ENCODE results near the gene MRPL19. TPM values are rescaled to one million over a fixed set of nuclear protein-coding genes. Genes with fewer than 3 reads are reported as not detected.

MRPL19 gene
- total and polyA plus RNA-seq, 10 of the 15 experiments (the other 5 are each of a cell fraction or from before 2014, with no cell fraction given) = 13.1 to 99.0 (median 56.6) TPM

DNA sequence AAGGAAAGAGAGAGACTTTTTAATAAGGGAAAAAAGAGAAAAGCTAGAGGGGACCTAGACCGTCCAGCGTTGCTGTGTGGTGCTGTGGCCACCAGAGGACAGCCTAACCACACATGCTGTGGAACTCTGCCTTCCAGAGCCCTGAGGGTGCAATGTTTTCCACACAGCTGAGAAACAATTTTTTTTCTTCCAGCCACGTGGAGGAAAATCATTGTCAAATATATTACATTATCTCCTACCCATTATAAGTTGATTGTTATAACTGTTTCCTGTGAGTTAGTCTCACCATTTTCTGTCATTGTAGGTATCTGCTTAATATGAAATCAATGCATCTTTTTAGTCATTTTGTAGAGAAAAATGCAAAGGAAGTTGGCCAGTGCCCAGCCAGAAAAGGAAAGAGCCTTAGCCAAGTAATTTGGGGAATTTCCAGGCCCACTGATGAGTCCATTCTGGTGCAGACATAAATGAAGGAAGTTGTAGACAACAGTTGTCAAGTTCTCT lies 5.9 kb upstream of the MRPL19 start:
- no TSS peak for BruUV-seq (replicated peaks)
- Histone ChIP-seq H3K4me1 (ENCODE audit: control insufficient read depth, insufficient read depth, low read length) (no peaks in the 10 kb centered on the region), H3K4me3 (no peak overlapping the region), H3K36me3 (ENCODE audit: control insufficient read depth in 2 of 2, insufficient read depth in 2 of 2, low read length in 1 of 2) (no peaks in the 10 kb centered on the region), H3K27ac (ENCODE audit: control insufficient read depth, insufficient read depth) (no peak overlapping the region), H3K27me3 (replicated peaks in 1 of 2; ENCODE audit: control insufficient read depth in 2 of 2, insufficient read depth in 2 of 2, low read length in 1 of 2) (no peaks in the 10 kb centered on the region; a peak in 1 of 4 replicates), H3K9ac (ENCODE audit: control insufficient read depth, insufficient read depth, low read length) (no peak overlapping the region), H2AFZ (ENCODE audit: control insufficient read depth, low read depth, low read length) (peak overlapping the region; percentile 39), H3K79me2 (ENCODE audit: control insufficient read depth, insufficient read depth, low read length) (no peaks in the 10 kb centered on the region), H4K20me1 (ENCODE audit: control insufficient read depth, insufficient read depth) (no peaks in the 10 kb centered on the region), H3K4me2 (ENCODE audit: control insufficient read depth, insufficient read depth) (no peak overlapping the region), H3K9me3 (replicated peaks; ENCODE audit: control insufficient read depth, insufficient read depth, low read length) (no peaks in the 10 kb centered on the region)
- FAIRE-seq (peak; percentile 96), DNase-seq (ENCODE audit: low read depth, low spot score) (no peak), ATAC-seq (peak; percentile 99)
- CTCF ChIA-PET = interaction anchor here (0.6 to 6.1 kb wide), 26 partner anchors 9 to 960 kb away, joined by 3 to 150 read pairs (median 4); partner anchors contain the start of gene GCFC2
- SMC1A ChIA-PET (ENCODE audit: uncharacterized antibody, unreplicated experiment) = interaction anchor here (0.6 to 4.2 kb wide), 20 partner anchors 9 to 826 kb away, joined by 3 to 41 read pairs (median 4); no protein-coding TSS in a partner anchor
- 0 out of 3 replicates have a peak, but pooled peaks have one; percentile 33 for TF ChIP-seq POU2F2 (IDR thresholded peaks at IDR 0.05; ENCODE audit: borderline replicate concordance, low read depth, low read length)
- peak; percentile 66; the same call in 1 of the 2 replicates for TF ChIP-seq YY1 (IDR thresholded peaks at IDR 0.05; ENCODE audit: low read depth, low read length)
- TF ChIP-seq MXI1 (IDR thresholded peaks at IDR 0.05; ENCODE audit: low read depth, low read length) = 0 out of 2 replicates have a peak, but pooled peaks have one; percentile 47
- peak; percentile 95 for TF ChIP-seq RAD21 (IDR thresholded peaks at IDR 0.05; ENCODE audit: insufficient read depth, low read depth, low read length)
- TF ChIP-seq SMC3 (IDR thresholded peaks at IDR 0.05; ENCODE audit: borderline replicate concordance, low read length) = peak; percentile 95
- TF ChIP-seq CEBPB (IDR thresholded peaks at IDR 0.05; ENCODE audit: borderline replicate concordance in 1 of 2, low read depth in 2 of 2, low read length in 2 of 2) = no peak
- TF ChIP-seq FOXM1 (IDR thresholded peaks at IDR 0.05; ENCODE audit: low read depth, low read length) = peak; percentile 35; the same call in 1 of the 2 replicates
- no peak for TF ChIP-seq RAD51 (IDR thresholded peaks at IDR 0.05)
- TF ChIP-seq, protein P1, sequence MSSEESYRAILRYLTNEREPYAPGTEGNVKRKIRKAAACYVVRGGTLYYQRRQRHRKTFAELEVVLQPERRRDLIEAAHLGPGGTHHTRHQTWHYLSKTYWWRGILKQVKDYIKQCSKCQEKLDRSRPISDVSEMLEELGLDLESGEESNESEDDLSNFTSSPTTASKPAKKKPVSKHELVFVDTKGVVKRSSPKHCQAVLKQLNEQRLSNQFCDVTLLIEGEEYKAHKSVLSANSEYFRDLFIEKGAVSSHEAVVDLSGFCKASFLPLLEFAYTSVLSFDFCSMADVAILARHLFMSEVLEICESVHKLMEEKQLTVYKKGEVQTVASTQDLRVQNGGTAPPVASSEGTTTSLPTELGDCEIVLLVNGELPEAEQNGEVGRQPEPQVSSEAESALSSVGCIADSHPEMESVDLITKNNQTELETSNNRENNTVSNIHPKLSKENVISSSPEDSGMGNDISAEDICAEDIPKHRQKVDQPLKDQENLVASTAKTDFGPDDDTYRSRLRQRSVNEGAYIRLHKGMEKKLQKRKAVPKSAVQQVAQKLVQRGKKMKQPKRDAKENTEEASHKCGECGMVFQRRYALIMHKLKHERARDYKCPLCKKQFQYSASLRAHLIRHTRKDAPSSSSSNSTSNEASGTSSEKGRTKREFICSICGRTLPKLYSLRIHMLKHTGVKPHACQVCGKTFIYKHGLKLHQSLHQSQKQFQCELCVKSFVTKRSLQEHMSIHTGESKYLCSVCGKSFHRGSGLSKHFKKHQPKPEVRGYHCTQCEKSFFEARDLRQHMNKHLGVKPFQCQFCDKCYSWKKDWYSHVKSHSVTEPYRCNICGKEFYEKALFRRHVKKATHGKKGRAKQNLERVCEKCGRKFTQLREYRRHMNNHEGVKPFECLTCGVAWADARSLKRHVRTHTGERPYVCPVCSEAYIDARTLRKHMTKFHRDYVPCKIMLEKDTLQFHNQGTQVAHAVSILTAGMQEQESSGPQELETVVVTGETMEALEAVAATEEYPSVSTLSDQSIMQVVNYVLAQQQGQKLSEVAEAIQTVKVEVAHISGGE (CRISPR knock-in tag; IDR thresholded peaks at IDR 0.05) = no peak
- peak; percentile 98 to 100 (median 99); a peak in 5 of 6 replicates for TF ChIP-seq CTCF (IDR thresholded peaks at IDR 0.05 in 2 of 3, conservative IDR thresholded peaks at IDR 0.05 in 1 of 3; ENCODE audit: control insufficient read depth in 2 of 3, extremely low read depth in 1 of 3, insufficient read depth in 1 of 3, low read depth in 3 of 3, low read length in 3 of 3)
- TF ChIP-seq, protein P2, sequence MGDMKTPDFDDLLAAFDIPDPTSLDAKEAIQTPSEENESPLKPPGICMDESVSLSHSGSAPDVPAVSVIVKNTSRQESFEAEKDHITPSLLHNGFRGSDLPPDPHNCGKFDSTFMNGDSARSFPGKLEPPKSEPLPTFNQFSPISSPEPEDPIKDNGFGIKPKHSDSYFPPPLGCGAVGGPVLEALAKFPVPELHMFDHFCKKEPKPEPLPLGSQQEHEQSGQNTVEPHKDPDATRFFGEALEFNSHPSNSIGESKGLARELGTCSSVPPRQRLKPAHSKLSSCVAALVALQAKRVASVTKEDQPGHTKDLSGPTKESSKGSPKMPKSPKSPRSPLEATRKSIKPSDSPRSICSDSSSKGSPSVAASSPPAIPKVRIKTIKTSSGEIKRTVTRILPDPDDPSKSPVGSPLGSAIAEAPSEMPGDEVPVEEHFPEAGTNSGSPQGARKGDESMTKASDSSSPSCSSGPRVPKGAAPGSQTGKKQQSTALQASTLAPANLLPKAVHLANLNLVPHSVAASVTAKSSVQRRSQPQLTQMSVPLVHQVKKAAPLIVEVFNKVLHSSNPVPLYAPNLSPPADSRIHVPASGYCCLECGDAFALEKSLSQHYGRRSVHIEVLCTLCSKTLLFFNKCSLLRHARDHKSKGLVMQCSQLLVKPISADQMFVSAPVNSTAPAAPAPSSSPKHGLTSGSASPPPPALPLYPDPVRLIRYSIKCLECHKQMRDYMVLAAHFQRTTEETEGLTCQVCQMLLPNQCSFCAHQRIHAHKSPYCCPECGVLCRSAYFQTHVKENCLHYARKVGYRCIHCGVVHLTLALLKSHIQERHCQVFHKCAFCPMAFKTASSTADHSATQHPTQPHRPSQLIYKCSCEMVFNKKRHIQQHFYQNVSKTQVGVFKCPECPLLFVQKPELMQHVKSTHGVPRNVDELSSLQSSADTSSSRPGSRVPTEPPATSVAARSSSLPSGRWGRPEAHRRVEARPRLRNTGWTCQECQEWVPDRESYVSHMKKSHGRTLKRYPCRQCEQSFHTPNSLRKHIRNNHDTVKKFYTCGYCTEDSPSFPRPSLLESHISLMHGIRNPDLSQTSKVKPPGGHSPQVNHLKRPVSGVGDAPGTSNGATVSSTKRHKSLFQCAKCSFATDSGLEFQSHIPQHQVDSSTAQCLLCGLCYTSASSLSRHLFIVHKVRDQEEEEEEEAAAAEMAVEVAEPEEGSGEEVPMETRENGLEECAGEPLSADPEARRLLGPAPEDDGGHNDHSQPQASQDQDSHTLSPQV (IDR thresholded peaks at IDR 0.05) = peak; percentile 37; the same call in 1 of the 2 replicates
- peak; percentile 61; the same call in 1 of the 2 replicates for TF ChIP-seq RUNX3 (IDR thresholded peaks at IDR 0.05; ENCODE audit: low read length)
- no peak for TF ChIP-seq ZNF274 (IDR thresholded peaks at IDR 0.05; ENCODE audit: insufficient read depth, insufficient read length)
- POLR2A ChIA-PET = no interaction called here
- in situ Hi-C loops (cut with MboI) = no loop called here
- intact Hi-C loops (cut with micrococcal nuclease; ENCODE audit: unreplicated experiment) = loop anchor here (1.0 to 2.0 kb wide), 3 partner anchors 37 to 958 kb away; no protein-coding TSS in a partner anchor
- RAD21 ChIA-PET (ENCODE audit: unreplicated experiment) = interaction anchor here (1.0 to 3.8 kb wide), 8 partner anchors 11 to 959 kb away, joined by 3 to 34 read pairs (median 5); no protein-coding TSS in a partner anchor
- 0% methylated on average over 3 of the region's 3 CpGs for WGBS (ENCODE audit: insufficient coverage, insufficient replicate concordance, low lambda C conversion rate, missing lambda C conversion rate)
